Right cardiac atrium (tissue), 5 donors: ENCODE results near the gene PRSS27. TPM values are rescaled to one million over a fixed set of nuclear protein-coding genes. Genes with fewer than 3 reads are reported as not detected.

Source experiments
- ATAC-seq, 2 donors: fragments of 200-7000 bp; cut with Tn5 transposase; one replicate each; pipeline versions ENCODE4 v1.8.0 to v1.9.1; 2020; ENCODE audit warnings: moderate library complexity in 2 of 2, mild to moderate bottlenecking in 1 of 2
- DNase-seq, 3 donors: peaks; one replicate each; pipeline ENCODE4 v3.0.0-alpha.2; 2020
- H3K27ac ChIP-seq: one replicate; pipeline ENCODE4 v1.5.1; 2013; ENCODE audit warnings: mild to moderate bottlenecking, low read length, control low read depth, moderate library complexity
- H3K27me3 ChIP-seq: one replicate; pipeline ENCODE4 v1.6.1; 2013; ENCODE audit not compliant: control insufficient read depth, insufficient read depth
- H3K4me1 ChIP-seq: one replicate; pipeline ENCODE4 v1.6.1; 2013; ENCODE audit warnings: low read length; ENCODE audit not compliant: control insufficient read depth, insufficient read depth
- H3K4me3 ChIP-seq: one replicate; pipeline ENCODE4 v1.5.1; 2013; ENCODE audit warnings: low read length, control low read depth
- H3K9me3 ChIP-seq: one replicate; pipeline ENCODE4 v1.6.1; 2013; ENCODE audit warnings: low read length; ENCODE audit not compliant: control insufficient read depth
- WGBS: extraction: QIAGEN DNeasy Blood & Tissue Kit; methylation state at CpG from one replicate; pipeline ENCODE4 v1.1.7; 2013; 5-methylcytosine and 5-hydroxymethylcytosine counted together
- intact Hi-C, 4 donors: fragments of 100-400 bp; cut with DNase I; formaldehyde crosslinking; loops; one replicate each; pipeline versions ENCODE4 v1.11.0 to v1.14.0; 2022 to 2023
- polyA plus RNA-seq: library from polyadenylated mRNA; stranded (reverse); fragments of 200-250 nt; gene quantifications from one replicate; pipeline ENCODE4 v1.2.3, GENCODE V29; 2013
- total RNA-seq, 4 donors: library from RNA; stranded (reverse); fragmentation: NEBNext Ultra II Directional; extraction: Animal tissue kit (Norgen Biotek cat#: 25700); gene quantifications; one replicate each; pipeline ENCODE4 v1.2.1, GENCODE V29; 2021
- donor health status: healthy with polysubstance abuse.
- donor health status: DM: no; HTN: yes; CAD: no.
- donor health status: DM: no; HTN: no; CAD: no.
- donor health status: DM: no; HTN: yes; CAD: no; lungs with severe emphysema.
- donor health status: DM: yes; HTN: yes; CAD: no.

PRSS27 gene
- total and polyA plus RNA-seq, 5 donors = 0.25 to 0.64 (median 0.37) TPM

DNA sequence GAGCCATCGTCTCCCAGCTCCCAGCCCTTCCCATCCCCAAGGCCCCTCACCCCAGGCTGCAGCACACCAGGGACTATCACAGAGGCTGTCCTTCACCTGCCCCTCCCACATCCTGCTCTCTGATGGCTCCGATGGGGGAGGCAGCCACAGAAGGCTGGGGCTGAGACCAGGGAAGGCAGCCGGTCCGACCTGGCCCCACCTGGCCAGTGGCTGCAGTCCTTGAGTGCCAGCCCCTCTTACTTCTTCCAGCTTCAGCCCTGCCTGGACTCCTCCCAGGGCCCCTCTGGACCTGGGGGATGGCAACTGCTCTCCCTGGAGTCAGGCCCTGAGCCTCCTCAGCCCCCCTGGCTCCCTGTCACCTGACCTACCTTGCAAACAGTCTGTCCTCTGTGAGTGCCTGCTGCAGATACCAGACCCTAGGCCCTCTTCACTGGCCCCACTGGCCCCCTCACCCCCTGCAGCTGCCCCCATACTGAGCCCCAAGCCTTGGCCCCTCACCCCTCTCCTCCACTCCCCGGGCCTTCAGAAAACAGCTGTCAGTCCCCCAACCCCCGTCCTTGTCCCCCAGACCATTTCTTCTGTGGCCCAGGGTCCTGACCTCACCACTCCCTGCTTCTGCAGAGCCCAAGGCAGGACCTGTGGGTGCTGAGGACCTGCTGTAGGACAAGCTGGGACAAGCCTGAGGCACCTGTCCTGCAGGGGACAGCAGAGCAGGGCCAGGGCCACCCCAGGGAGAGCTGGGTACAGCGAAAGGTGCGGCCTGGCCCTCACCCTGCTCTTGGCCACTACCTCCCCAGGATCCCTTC, 19.8 kb upstream of the PRSS27 start:
- ATAC-seq = no peak
- Histone ChIP-seq H3K4me3 (no peak overlapping the region), H3K9me3 (no peaks in the 10 kb centered on the region), H3K4me1 (no peaks in the 10 kb centered on the region), H3K27ac (no peak overlapping the region), H3K27me3 (no peaks in the 10 kb centered on the region)
- no peak for DNase-seq
- intact Hi-C loops = no loop called here
- WGBS = 42% methylated on average over 8 of the region's 8 CpGs

DNA sequence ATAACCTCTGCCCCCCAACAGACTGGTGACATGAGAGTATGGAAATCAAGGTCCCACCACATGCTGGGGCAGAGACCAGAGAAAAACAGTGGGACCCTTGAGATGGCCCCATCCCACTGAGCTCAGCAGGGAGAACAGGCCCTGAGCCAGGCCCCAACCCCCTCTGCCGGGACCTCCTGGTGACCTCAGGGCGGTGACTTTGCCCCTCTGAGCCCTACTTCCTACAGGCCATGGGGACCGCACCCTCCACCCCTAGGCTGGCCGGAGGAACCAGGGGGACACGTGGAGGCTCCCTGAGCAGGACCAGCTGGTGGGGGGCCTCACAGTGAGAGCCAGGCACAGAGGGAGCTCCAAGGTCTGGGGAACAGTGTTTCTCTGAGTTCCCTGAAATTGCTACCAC, 18.6 kb upstream of the PRSS27 start:
- H3K9me3 ChIP-seq = no peaks in the 10 kb centered on the region
- H3K27me3 ChIP-seq = no peaks in the 10 kb centered on the region
- ATAC-seq (no peak), DNase-seq (no peak)
- H3K4me1 ChIP-seq = no peaks in the 10 kb centered on the region
- H3K27ac ChIP-seq = no peak overlapping the region
- no peak overlapping the region for H3K4me3 ChIP-seq
- 68% methylated on average over 5 of the region's 5 CpGs for WGBS
- intact Hi-C loops = no loop called here

DNA sequence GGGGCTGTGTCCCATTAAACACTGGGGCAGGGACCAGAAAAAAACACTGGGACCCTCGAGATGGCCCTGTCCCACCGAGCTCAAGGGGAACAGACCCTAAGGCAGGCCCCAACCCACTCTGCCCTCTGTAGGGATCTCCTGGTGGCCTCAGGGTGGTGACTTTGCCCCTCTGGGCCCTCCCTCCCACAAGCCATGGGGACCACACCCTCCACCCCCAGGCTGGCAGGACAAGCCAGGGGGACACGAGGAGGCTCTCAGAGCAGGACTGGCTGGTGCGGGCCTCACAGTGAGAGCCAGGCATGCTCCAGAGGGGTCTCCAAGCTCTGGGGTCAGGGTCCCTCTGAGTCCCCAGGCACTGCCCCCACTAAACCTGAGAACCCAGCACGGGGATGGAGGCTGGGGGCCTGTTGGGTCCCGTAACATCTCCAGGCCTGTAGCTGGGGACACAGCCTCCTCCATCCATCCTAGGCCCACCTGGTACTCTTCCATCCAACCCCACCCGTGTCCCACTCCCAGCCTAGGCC, 17.9 kb upstream of the PRSS27 start:
- no peak overlapping the region for H3K4me3 ChIP-seq
- WGBS = 84% methylated on average over 7 of the region's 7 CpGs
- no peaks in the 10 kb centered on the region for H3K4me1 ChIP-seq
- H3K27me3 ChIP-seq = no peaks in the 10 kb centered on the region
- H3K27ac ChIP-seq = no peak overlapping the region
- no peaks in the 10 kb centered on the region for H3K9me3 ChIP-seq
- intact Hi-C loops = no loop called here
- DNase-seq = no peak
- ATAC-seq = no peak

DNA sequence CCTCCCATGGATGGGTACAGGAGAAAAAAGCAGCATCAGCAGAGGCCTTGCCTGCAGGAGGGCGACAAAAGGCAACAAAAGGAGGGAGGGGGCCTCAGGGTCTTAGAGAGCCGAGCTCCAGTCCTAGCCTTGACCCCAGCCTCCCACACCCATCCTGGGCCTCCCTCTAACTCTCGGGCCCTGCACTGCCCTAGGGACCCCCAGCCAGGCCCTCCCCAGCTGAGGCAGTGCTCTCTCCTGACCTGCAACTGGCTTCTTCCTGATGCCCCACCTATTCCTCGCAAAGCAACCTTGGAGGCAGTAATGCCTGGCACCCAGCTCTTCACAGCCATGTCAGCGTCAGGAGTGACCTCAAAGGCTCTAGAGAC, 17.2 kb upstream of the PRSS27 start:
- 86% methylated on average over 5 of the region's 5 CpGs for WGBS
- ATAC-seq = no peak
- Histone ChIP-seq H3K9me3 (no peaks in the 10 kb centered on the region), H3K27me3 (no peaks in the 10 kb centered on the region), H3K4me3 (no peak overlapping the region), H3K4me1 (no peaks in the 10 kb centered on the region), H3K27ac (no peak overlapping the region)
- intact Hi-C loops = no loop called here
- no peak for DNase-seq

DNA sequence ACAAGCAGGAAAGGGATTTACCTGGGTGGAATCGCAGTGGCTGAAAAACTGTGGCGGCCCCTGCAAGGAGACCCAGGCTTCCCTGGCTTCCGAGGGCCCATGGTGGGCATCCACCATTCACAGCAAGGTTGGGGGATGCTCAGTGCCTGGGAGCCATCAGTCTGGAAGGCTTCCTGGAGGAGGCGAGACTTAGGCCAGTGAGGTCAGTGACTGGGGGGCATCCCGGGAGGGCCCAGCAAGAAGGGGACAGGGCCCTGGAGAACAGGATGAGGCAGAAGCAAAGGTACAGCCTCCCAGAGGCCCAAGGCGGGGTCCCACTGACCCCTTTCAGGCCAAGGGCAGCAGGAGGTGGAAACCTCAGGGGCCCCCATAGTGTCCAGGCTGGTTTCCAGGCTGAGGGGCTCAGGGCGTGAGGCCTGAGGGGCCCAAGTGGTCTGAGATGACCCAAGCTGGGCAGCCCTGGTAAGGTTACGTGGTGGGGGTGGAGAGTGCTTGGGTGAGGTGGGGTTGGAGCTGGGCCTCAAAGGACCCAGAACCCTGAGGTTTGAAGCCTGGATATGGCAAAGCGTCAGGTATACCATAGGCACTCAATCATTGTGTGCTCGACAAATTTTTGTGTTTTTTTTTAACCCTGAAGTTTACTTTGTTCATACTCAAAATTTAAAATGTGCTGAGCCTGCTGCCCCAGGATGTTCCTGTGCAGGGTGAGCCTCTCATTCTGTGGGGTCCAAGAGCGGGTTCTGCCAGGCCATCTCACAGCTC, 16.6 kb upstream of the PRSS27 start:
- no peak overlapping the region for H3K4me3 ChIP-seq
- H3K4me1 ChIP-seq = no peaks in the 10 kb centered on the region
- no peaks in the 10 kb centered on the region for H3K27me3 ChIP-seq
- no peak for ATAC-seq
- no peak for DNase-seq
- intact Hi-C loops = no loop called here
- H3K27ac ChIP-seq = no peak overlapping the region
- no peaks in the 10 kb centered on the region for H3K9me3 ChIP-seq
- WGBS = 88% methylated on average over 11 of the region's 11 CpGs

DNA sequence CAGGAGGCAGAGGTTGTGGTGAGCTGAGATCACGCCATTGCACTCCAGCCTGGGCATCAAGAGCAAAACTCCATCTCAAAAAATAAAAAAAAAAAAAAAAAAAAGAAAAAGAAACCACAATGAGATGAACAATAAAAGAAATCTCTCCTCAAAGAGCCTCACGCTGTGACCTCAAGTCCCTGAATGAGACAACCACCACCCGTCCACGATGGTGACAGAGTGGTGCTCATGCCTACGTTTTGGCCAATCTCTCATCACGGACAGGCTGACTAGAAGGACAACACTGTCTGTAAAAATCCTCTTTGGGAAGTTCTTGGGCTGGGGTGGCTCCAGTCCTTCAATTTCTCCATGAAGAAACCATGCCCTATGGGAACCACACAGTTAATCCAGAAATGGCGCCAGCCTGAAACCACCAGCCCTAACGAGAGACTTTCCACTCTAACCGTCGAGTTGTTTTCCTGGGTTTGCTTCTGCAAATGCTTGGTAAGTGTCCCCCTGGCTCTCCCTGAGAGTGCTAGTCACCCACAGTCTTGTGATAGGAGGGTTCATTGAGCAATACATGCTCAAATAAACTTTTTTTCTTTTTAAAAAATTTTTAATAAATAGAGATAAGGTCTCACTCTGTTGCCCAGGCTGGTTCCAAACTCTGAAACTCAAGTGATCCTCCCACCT, 15.0 kb upstream of the PRSS27 start:
- Histone ChIP-seq H3K9me3 (no peaks in the 10 kb centered on the region), H3K4me3 (no peak overlapping the region), H3K4me1 (no peaks in the 10 kb centered on the region), H3K27me3 (no peaks in the 10 kb centered on the region), H3K27ac (no peak overlapping the region)
- WGBS = 75% methylated on average over 10 of the region's 10 CpGs
- intact Hi-C loops = no loop called here
- DNase-seq = no peak
- no peak for ATAC-seq

DNA sequence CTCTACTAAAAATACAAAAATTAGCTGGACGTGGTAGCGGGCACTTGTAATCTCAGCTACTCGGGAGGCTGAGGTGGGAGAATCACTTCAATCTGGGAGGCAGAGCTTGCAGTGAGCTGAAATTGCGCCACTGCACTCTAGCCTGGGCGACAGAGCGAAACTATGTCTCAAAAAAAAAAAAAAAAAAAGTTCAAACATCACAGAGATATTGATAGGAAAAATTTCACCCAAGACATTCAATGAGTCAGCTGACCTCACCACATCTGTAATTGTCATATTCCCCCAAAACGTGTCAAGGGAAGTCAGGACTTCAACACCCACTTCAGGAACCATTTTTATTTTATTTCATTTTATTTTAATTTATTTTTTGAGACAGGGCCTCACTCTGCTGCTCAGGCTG, 8.0 kb upstream of the PRSS27 start:
- Histone ChIP-seq H3K9me3 (no peaks in the 10 kb centered on the region), H3K4me3 (no peak overlapping the region), H3K27me3 (no peaks in the 10 kb centered on the region), H3K4me1 (no peaks in the 10 kb centered on the region), H3K27ac (no peak overlapping the region)
- WGBS = 83% methylated on average over 7 of the region's 7 CpGs
- DNase-seq (no peak), ATAC-seq (no peak)
- intact Hi-C loops = no loop called here

DNA sequence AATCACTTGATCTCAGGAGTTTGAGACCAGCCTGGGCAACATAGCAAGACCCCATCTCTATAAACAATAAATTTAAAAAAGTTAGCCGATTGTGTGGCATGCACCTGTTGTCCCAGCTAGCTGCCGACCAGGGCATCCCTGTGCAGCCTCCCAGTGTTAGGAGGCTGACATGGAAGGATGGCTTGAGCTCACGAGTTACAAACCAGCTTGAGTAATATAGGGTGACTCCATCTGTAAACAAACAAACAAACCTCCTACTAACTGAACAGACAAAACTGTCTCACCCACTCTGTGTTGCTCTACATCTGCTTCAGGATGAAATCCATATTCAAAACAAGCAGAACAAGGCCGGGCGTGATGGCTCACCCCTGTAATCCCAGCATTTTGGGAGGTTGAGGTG, 6.9 kb upstream of the PRSS27 start:
- no peak for DNase-seq
- intact Hi-C loops = no loop called here

DNA sequence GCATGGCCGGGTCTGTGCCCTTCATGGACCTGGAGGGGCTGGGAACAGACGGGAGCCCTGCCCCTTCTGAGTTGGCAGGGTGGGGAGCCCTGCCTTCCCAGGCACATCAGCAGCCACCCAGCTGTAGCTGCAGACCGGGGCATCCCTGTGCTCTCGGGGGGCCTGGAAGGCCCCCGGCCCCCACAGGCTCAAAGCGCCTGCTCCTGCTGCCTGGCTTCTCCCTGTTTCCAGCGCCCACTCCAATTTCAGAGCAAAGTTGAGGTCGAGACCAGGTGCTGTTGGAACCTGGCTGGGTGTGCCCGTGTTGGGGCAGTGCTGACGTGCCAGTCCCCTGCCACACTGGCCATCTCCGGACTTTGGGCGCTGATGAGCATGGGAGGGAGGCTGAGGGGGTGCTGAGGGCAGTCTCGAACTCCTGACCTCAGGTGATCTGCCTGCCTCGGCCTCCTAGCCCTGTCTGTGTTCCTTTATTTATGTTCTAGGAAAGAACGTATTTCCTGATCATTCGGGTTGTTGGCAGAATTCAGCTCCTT, 4.9 kb upstream of the PRSS27 start:
- Histone ChIP-seq H3K4me3 (no peak overlapping the region), H3K9me3 (no peaks in the 10 kb centered on the region), H3K27ac (no peak overlapping the region), H3K4me1 (no peaks in the 10 kb centered on the region), H3K27me3 (no peaks in the 10 kb centered on the region)
- intact Hi-C loops = no loop called here
- WGBS = 67% methylated on average over 16 of the region's 16 CpGs
- DNase-seq = no peak
- ATAC-seq = no peak

More for the DNA sequence above, 6.9 kb upstream of the PRSS27 start:
- ATAC-seq = no peak
- H3K27ac ChIP-seq = no peak overlapping the region
- WGBS = 85% methylated on average over 5 of the region's 5 CpGs
- no peaks in the 10 kb centered on the region for H3K9me3 ChIP-seq
- H3K27me3 ChIP-seq = no peaks in the 10 kb centered on the region
- no peaks in the 10 kb centered on the region for H3K4me1 ChIP-seq
- no peak overlapping the region for H3K4me3 ChIP-seq

DNA sequence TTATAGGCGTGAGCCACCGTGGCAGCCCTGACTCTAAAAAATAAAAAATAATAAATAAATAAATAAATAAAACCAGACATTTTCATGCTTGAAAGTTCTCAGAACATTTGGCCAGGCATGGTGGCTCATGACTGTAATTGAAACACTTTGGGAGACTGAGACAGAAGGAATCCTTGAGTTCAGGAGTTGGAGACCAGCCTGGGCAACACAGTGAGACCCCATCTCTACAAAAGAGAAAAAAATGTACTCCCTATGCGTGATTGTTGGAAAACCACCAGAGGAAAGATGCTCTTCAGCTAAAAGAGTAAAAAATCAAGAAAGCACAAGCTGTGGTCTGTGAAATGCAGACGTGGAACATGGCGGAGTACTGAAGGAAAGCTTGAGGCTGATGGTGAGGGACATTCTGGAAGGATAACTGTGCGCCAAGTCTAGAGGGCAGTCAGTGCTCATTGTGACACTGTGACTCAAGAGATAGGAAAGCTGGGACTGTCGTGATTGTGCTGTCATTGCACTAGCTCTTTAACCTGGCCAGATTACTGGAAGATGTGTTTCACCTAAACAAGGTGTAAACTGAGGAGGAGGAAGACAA, 4.2 kb upstream of the PRSS27 start:
- Histone ChIP-seq H3K27ac (no peak overlapping the region), H3K4me1 (no peaks in the 10 kb centered on the region), H3K9me3 (no peaks in the 10 kb centered on the region), H3K27me3 (no peaks in the 10 kb centered on the region), H3K4me3 (no peak overlapping the region)
- DNase-seq = no peak
- intact Hi-C loops = no loop called here
- no peak for ATAC-seq
- WGBS = 73% methylated on average over 7 of the region's 7 CpGs
